Measurements from ENCODE around the gene QRFP.

The QRFP gene

DNA sequence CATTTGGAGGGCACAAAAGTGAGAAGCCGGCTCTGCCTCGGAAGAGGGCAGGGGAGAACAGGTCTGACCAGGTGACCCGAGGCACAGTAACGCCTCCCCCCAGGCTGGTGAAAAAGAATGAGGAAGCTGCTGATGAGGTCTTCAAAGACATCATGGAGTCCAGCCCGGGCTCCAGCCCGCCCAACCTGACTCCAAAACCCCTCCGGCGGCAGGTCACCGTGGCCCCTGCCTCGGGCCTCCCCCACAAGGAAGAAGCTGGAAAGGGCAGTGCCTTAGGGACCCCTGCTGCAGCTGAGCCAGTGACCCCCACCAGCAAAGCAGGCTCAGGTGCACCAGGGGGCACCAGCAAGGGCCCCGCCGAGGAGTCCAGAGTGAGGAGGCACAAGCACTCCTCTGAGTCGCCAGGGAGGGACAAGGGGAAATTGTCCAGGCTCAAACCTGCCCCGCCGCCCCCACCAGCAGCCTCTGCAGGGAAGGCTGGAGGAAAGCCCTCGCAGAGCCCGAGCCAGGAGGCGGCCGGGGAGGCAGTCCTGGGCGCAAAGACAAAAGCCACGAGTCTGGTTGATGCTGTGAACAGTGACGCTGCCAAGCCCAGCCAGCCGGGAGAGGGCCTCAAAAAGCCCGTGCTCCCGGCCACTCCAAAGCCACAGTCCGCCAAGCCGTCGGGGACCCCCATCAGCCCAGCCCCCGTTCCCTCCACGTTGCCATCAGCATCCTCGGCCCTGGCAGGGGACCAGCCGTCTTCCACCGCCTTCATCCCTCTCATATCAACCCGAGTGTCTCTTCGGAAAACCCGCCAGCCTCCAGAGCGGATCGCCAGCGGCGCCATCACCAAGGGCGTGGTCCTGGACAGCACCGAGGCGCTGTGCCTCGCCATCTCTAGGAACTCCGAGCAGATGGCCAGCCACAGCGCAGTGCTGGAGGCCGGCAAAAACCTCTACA, 11.8 kb downstream of the QRFP start:
- Histone ChIP-seq H3K9me3 (ENCODE audit: control insufficient read depth in 2 of 2, low read length in 2 of 2) (no peaks in the 10 kb centered on the region), H3K27me3 (ENCODE audit: control insufficient read depth in 1 of 2, insufficient read depth in 2 of 2, low read length in 2 of 2) (no peaks in the 10 kb centered on the region), H3K36me3 (ENCODE audit: control insufficient read depth in 2 of 2, insufficient read depth in 2 of 2, low read length in 2 of 2) (peaks cover 69 to 71% of the 10 kb centered on the region in 2 donors), H3K9ac (ENCODE audit: low read length in 2 of 2) (no peak overlapping the region), H3K27ac (ENCODE audit: low read length) (peak overlapping the region; percentile 58), H3K4me3 (ENCODE audit: low read length in 2 of 2) (no peak overlapping the region), H3K4me1 (ENCODE audit: control insufficient read depth, insufficient read depth, low read length) (peaks cover 35% of the 10 kb centered on the region)

DNA sequence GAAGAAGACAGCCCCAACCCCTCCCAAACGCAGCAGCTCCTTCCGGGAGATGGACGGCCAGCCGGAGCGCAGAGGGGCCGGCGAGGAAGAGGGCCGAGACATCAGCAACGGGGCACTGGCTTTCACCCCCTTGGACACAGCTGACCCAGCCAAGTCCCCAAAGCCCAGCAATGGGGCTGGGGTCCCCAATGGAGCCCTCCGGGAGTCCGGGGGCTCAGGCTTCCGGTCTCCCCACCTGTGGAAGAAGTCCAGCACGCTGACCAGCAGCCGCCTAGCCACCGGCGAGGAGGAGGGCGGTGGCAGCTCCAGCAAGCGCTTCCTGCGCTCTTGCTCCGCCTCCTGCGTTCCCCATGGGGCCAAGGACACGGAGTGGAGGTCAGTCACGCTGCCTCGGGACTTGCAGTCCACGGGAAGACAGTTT, 12.5 kb downstream of the QRFP start:
- Histone ChIP-seq H3K4me1 (ENCODE audit: control insufficient read depth, insufficient read depth, low read length) (peaks cover 35% of the 10 kb centered on the region), H3K27ac (ENCODE audit: low read length) (no peak overlapping the region), H3K4me3 (ENCODE audit: low read length in 2 of 2) (no peak overlapping the region), H3K27me3 (ENCODE audit: control insufficient read depth in 1 of 2, insufficient read depth in 2 of 2, low read length in 2 of 2) (no peaks in the 10 kb centered on the region), H3K9me3 (ENCODE audit: control insufficient read depth in 2 of 2, low read length in 2 of 2) (no peaks in the 10 kb centered on the region), H3K9ac (ENCODE audit: low read length in 2 of 2) (no peak overlapping the region), H3K36me3 (ENCODE audit: control insufficient read depth in 2 of 2, insufficient read depth in 2 of 2, low read length in 2 of 2) (peaks cover 73 to 74% of the 10 kb centered on the region in 2 donors)

DNA sequence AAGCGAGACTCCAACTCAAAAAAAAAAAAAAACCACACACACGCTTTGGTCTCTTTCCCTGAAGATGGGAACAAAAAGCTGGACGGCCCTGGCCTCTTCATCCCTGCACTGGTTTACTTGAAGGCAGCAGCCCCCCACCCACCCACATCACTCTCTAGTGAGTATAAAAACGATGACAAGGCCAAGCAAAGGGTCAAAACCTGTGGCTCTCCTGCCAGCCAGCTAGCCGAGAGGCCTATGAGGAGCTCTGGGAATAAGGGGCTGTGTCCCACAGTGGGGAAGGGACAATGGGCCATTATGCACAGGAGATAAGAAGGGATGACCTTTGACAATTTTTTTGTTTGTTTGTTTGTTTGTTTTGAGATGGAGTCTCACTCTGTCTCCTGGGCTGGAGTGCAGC, 13.1 kb downstream of the QRFP start:
- Histone ChIP-seq H3K27ac (ENCODE audit: low read length) (no peak overlapping the region), H3K36me3 (ENCODE audit: control insufficient read depth in 2 of 2, insufficient read depth in 2 of 2, low read length in 2 of 2) (peaks cover 71 to 81% of the 10 kb centered on the region in 2 donors)

DNA sequence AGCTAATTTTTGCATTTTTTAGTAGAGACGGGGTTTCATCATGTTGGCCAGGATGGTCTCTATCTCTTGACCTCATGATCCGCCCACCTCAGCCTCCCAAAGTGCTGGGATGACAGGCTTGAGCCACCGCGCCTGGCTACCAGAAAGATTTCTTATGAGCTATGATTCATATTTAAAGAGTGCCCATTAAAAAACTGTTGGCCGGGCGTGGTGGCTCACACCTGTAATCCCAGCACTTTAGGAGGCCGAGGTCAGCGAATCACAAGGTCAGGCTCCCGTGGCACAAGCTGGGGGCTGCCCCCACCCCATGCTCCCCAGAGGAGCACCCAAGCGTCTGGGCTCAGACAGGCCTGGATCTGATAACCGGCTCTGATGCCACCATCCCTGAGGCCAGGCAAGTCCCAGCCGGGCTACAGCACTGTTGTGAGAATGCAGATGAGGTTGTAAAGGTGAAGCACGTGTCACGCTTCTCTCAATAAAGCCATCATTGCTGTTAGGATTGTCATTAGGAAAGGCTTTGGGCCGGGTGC, 13.9 kb downstream of the QRFP start:
- Histone ChIP-seq H3K27me3 (ENCODE audit: control insufficient read depth in 1 of 2, insufficient read depth in 2 of 2, low read length in 2 of 2) (no peaks in the 10 kb centered on the region), H3K9ac (ENCODE audit: low read length in 2 of 2) (no peak overlapping the region), H3K9me3 (ENCODE audit: control insufficient read depth in 2 of 2, low read length in 2 of 2) (no peaks in the 10 kb centered on the region), H3K4me3 (ENCODE audit: low read length in 2 of 2) (no peak overlapping the region), H3K36me3 (ENCODE audit: control insufficient read depth in 2 of 2, insufficient read depth in 2 of 2, low read length in 2 of 2) (peaks cover 69 to 79% of the 10 kb centered on the region in 2 donors), H3K27ac (ENCODE audit: low read length) (no peak overlapping the region), H3K4me1 (ENCODE audit: control insufficient read depth, insufficient read depth, low read length) (peaks cover 31% of the 10 kb centered on the region)

More for the DNA sequence above, 13.1 kb downstream of the QRFP start:
- Histone ChIP-seq H3K9me3 (ENCODE audit: control insufficient read depth in 2 of 2, low read length in 2 of 2) (no peaks in the 10 kb centered on the region), H3K9ac (ENCODE audit: low read length in 2 of 2) (no peak overlapping the region), H3K27me3 (ENCODE audit: control insufficient read depth in 1 of 2, insufficient read depth in 2 of 2, low read length in 2 of 2) (no peaks in the 10 kb centered on the region), H3K4me3 (ENCODE audit: low read length in 2 of 2) (no peak overlapping the region), H3K4me1 (ENCODE audit: control insufficient read depth, insufficient read depth, low read length) (peaks cover 35% of the 10 kb centered on the region)

DNA sequence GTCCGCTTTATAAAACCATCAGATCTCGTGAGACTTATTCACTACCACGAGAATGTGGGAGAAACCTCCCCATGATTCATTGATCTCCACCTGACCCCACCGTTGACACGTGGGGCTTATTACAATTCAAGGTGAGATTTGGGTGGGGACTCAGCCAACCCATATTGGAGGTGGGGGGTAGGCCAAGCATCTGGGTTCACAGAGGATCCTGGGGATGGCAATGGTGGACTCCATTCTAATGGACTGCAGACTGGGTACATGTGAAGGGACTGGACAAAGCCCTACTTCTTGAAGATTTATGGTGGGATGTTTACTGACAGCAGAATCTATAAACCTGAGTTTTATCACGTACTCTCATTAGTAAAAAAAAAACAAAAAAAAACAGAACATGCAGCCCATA, 15.1 kb downstream of the QRFP start:
- Histone ChIP-seq H3K9me3 (ENCODE audit: control insufficient read depth in 2 of 2, low read length in 2 of 2) (no peaks in the 10 kb centered on the region), H3K4me1 (ENCODE audit: control insufficient read depth, insufficient read depth, low read length) (peaks cover 20% of the 10 kb centered on the region), H3K36me3 (ENCODE audit: control insufficient read depth in 2 of 2, insufficient read depth in 2 of 2, low read length in 2 of 2) (peaks cover 69 to 72% of the 10 kb centered on the region in 2 donors)

DNA sequence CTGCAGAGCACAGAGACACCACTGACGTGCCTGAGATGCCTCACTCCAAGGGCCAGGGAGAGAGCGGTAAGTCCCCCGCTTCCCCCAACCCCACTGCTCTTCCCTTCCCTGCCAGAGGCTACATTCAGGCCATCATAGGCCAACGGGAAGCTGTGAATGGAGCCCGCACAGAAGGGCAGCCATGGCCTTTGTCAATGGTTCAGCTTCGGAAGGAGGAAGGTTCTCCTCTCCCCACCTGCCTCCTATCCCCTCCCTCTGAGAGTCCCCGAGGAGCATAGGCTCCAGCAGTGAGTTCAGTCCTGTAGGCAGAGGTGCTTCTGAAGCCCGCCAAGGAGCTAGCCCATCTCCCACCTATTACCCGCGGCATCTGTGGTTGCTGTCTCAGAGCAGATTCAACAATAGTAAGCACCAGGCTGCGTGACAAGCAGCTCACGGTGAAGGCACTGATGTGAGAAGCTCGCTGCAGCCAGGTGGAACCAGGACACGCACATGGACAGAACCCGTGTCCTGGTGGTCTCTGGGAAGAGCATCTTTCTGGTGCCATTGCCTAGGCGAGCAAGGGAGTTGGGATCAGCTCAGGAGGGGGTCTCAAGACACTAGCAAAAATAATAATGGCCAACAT, 15.9 kb downstream of the QRFP start:
- H3K27me3 ChIP-seq (ENCODE audit: control insufficient read depth in 1 of 2, insufficient read depth in 2 of 2, low read length in 2 of 2), result no peaks in the 10 kb centered on the region
- H3K4me1 ChIP-seq (ENCODE audit: control insufficient read depth, insufficient read depth, low read length), result peaks cover 12% of the 10 kb centered on the region
- H3K27ac ChIP-seq (ENCODE audit: low read length), result no peak overlapping the region
- H3K9me3 ChIP-seq (ENCODE audit: control insufficient read depth in 2 of 2, low read length in 2 of 2), result no peaks in the 10 kb centered on the region
- H3K4me3 ChIP-seq (ENCODE audit: low read length in 2 of 2), result no peak overlapping the region
- H3K9ac ChIP-seq (ENCODE audit: low read length in 2 of 2), result no peak overlapping the region
- H3K36me3 ChIP-seq (ENCODE audit: control insufficient read depth in 2 of 2, insufficient read depth in 2 of 2, low read length in 2 of 2), result peaks cover 61 to 64% of the 10 kb centered on the region in 2 donors

More for the DNA sequence above, 15.1 kb downstream of the QRFP start:
- Histone ChIP-seq H3K4me3 (ENCODE audit: low read length in 2 of 2) (no peak overlapping the region), H3K27ac (ENCODE audit: low read length) (no peak overlapping the region), H3K27me3 (ENCODE audit: control insufficient read depth in 1 of 2, insufficient read depth in 2 of 2, low read length in 2 of 2) (no peaks in the 10 kb centered on the region), H3K9ac (ENCODE audit: low read length in 2 of 2) (no peak overlapping the region)

DNA sequence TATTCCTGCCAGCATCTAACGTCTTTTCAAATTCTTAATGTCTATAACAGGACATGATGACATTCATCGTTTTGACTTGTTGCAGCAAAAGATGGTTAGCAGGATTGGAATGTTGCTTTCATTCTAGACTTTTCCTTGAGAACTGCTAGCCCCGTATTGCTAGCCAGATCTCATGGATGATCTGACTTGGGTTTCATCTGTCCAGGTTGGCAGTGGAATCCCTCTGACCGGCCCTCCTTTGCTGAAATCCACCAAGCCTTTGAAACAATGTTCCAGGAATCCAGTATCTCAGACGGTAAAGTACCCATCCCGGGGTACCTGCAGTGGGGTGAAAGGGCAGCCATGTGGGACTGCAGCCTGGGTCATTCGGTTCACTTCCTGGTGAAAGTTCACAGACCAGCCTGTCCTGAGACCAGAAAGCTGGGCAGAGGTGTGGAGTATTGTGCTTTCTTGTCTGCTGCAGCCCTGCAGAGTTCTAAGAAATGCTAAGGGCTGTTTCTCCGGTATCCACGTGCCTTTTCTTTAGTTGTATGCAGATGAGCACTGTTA, 16.7 kb downstream of the QRFP start:
- H3K4me3 ChIP-seq (ENCODE audit: low read length in 2 of 2), result no peak overlapping the region
- H3K9me3 ChIP-seq (ENCODE audit: control insufficient read depth in 2 of 2, low read length in 2 of 2), result no peaks in the 10 kb centered on the region
- H3K9ac ChIP-seq (ENCODE audit: low read length in 2 of 2), result no peak overlapping the region
- no peaks in the 10 kb centered on the region for H3K27me3 ChIP-seq (ENCODE audit: control insufficient read depth in 1 of 2, insufficient read depth in 2 of 2, low read length in 2 of 2)
- peaks cover 61 to 63% of the 10 kb centered on the region in 2 donors for H3K36me3 ChIP-seq (ENCODE audit: control insufficient read depth in 2 of 2, insufficient read depth in 2 of 2, low read length in 2 of 2)
- H3K4me1 ChIP-seq (ENCODE audit: control insufficient read depth, insufficient read depth, low read length), result peaks cover 4% of the 10 kb centered on the region
- H3K27ac ChIP-seq (ENCODE audit: low read length), result no peak overlapping the region

DNA sequence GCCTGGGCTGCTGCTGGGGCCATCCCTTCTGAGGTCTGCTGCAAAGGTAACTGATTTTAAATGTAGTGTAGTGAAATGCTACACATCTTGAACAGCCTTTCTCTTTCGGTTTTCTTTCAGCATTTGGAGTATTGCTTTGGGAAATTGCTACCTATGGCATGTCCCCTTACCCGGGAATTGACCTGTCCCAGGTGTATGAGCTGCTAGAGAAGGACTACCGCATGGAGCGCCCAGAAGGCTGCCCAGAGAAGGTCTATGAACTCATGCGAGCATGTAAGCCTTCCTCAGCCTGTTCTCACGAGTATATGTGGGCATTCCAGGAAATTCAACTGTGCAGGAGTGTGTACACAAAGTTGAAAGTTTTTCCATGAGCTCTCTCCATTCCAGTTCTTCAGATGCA, 18.3 kb downstream of the QRFP start:
- Histone ChIP-seq H3K4me3 (ENCODE audit: low read length in 2 of 2) (no peak overlapping the region), H3K36me3 (ENCODE audit: control insufficient read depth in 2 of 2, insufficient read depth in 2 of 2, low read length in 2 of 2) (peaks cover 61 to 67% of the 10 kb centered on the region in 2 donors), H3K4me1 (ENCODE audit: control insufficient read depth, insufficient read depth, low read length) (peaks cover under 1% of the 10 kb centered on the region), H3K9me3 (ENCODE audit: control insufficient read depth in 2 of 2, low read length in 2 of 2) (no peaks in the 10 kb centered on the region), H3K9ac (ENCODE audit: low read length in 2 of 2) (no peak overlapping the region), H3K27ac (ENCODE audit: low read length) (no peak overlapping the region), H3K27me3 (ENCODE audit: control insufficient read depth in 1 of 2, insufficient read depth in 2 of 2, low read length in 2 of 2) (no peaks in the 10 kb centered on the region)

DNA sequence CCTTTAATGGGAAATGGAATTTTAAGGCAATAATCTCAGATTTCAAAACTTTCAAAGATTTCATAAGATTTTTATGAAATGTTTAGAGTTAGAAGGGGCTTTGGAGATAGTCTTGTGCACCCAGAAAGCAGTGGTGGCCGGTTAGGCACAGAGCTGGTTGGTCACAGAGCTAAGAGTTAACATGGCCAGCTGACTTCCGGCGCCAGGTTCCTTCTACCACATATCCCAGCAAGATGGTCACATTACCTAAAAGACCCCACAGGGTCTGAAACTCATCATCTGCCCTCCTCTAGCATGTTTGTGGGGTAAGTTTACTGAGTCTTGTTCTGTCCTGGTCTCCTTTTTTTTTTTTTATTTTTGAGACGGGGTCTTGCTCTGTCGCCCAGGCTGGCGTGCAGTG, 19.3 kb downstream of the QRFP start:
- Histone ChIP-seq H3K27me3 (ENCODE audit: control insufficient read depth in 1 of 2, insufficient read depth in 2 of 2, low read length in 2 of 2) (no peaks in the 10 kb centered on the region), H3K36me3 (ENCODE audit: control insufficient read depth in 2 of 2, insufficient read depth in 2 of 2, low read length in 2 of 2) (peaks cover 65 to 76% of the 10 kb centered on the region in 2 donors), H3K9me3 (ENCODE audit: control insufficient read depth in 2 of 2, low read length in 2 of 2) (no peaks in the 10 kb centered on the region), H3K27ac (ENCODE audit: low read length) (no peak overlapping the region), H3K4me3 (ENCODE audit: low read length in 2 of 2) (no peak overlapping the region), H3K9ac (ENCODE audit: low read length in 2 of 2) (no peak overlapping the region), H3K4me1 (ENCODE audit: control insufficient read depth, insufficient read depth, low read length) (peaks cover 10% of the 10 kb centered on the region)

DNA sequence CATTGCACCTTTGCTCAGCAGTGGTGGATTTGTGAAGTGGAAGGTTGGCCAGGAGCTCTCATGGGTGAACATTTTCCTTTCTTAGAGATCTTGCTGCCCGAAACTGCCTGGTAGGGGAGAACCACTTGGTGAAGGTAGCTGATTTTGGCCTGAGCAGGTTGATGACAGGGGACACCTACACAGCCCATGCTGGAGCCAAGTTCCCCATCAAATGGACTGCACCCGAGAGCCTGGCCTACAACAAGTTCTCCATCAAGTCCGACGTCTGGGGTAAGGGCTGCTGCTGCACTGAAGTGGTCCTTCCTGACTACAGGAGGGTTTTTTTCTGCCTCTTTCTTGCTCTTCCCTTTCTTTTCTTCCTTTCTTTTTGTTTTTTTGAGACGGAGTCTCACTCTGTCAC, 21.8 kb downstream of the QRFP start:
- peaks cover 21% of the 10 kb centered on the region for H3K4me1 ChIP-seq (ENCODE audit: control insufficient read depth, insufficient read depth, low read length)
- no peaks in the 10 kb centered on the region for H3K27me3 ChIP-seq (ENCODE audit: control insufficient read depth in 1 of 2, insufficient read depth in 2 of 2, low read length in 2 of 2)
- no peaks in the 10 kb centered on the region for H3K9me3 ChIP-seq (ENCODE audit: control insufficient read depth in 2 of 2, low read length in 2 of 2)
- no peak overlapping the region for H3K9ac ChIP-seq (ENCODE audit: low read length in 2 of 2)
- peaks cover 54 to 62% of the 10 kb centered on the region in 2 donors for H3K36me3 ChIP-seq (ENCODE audit: control insufficient read depth in 2 of 2, insufficient read depth in 2 of 2, low read length in 2 of 2)
- no peak overlapping the region for H3K4me3 ChIP-seq (ENCODE audit: low read length in 2 of 2)
- H3K27ac ChIP-seq (ENCODE audit: low read length), result no peak overlapping the region
